ENCODE results near the gene CCDC88B.

- TF ChIP-seq CTCF (IDR thresholded peaks at IDR 0.05; ENCODE audit: insufficient read depth, low read length, poor library complexity, severe bottlenecking): no peak
- no peak for TF ChIP-seq EZH2phosphoT487 (conservative IDR thresholded peaks at IDR 0.05; ENCODE audit: low read length)
These were observed 799 bp downstream of the CCDC88B start for GRCh38 chr11:64340671-64341335.

All from SU-DHL-6 (cell line).